Transverse colon (tissue), 4 donors: ENCODE data around the gene VTA1. TPM values are rescaled to one million over a fixed set of nuclear protein-coding genes. Genes with fewer than 3 reads are reported as not detected.
"Not testable (repeated sequence)": the region's sequence is repeated elsewhere in the genome, so short reads cannot be mapped to it uniquely, and the experiment has no call there.

Experiments
- DNase-seq: peaks from one replicate; pipeline ENCODE4 v3.0.0-alpha.2; 2019
- H3K27ac ChIP-seq, 4 donors: fragments of 200-600 bp; sonication (generic); 2 replicates each; pipeline ENCODE4 v1.5.1; 2016 to 2018; ENCODE audit warnings: inconsistent platforms in 4 of 4
- H3K27me3 ChIP-seq: fragments of 200-600 bp; sonication (generic); 2 replicates; pipeline ENCODE4 v1.5.1; 2017; ENCODE audit warnings: inconsistent platforms
- H3K36me3 ChIP-seq, 4 donors: fragments of 200-600 bp; sonication (generic); 2 replicates each; pipeline ENCODE4 v1.5.1; 2017 to 2019; ENCODE audit warnings: inconsistent platforms in 4 of 4
- H3K4me1 ChIP-seq, 4 donors: fragments of 200-600 bp; sonication (generic); 2 replicates each; pipeline ENCODE4 v1.5.1; 2017 to 2020; ENCODE audit warnings: inconsistent platforms in 4 of 4
- H3K4me3 ChIP-seq, 4 donors: fragments of 200-600 bp; sonication (generic); 1 replicate in 1 of 4; 2 replicates in 3 of 4; pipeline versions ENCODE4 v1.5.1 to v1.6.1; 2017 to 2019; ENCODE audit warnings: inconsistent platforms in 4 of 4
- H3K9me3 ChIP-seq, 2 donors: fragments of 200-600 bp; sonication (generic); 2 replicates each; pipeline ENCODE4 v1.5.1; 2017 to 2019; ENCODE audit warnings: inconsistent platforms in 2 of 2
- CTCF ChIP-seq, 5 experiments: fragments of 200-600 bp in 3 of 5; fragments of 450-650 bp in 2 of 5; sonication (generic) in 3 of 5; IDR thresholded peaks; 1 replicate in 2 of 5; 2 replicates in 3 of 5; pipeline ENCODE4 v1.5.1; 2016 to 2017; ENCODE audit warnings: antibody characterized with exemption in 5 of 5, inconsistent platforms in 3 of 5, mild to moderate bottlenecking in 2 of 5, moderate library complexity in 1 of 5
- EP300 ChIP-seq: sonication (generic); formaldehyde crosslinking; IDR thresholded peaks from one replicate; pipeline ENCODE4 v1.6.1; 2017; ENCODE audit warnings: antibody characterized with exemption, low read depth
- POLR2A ChIP-seq: fragments of 450-650 bp; IDR thresholded peaks from one replicate; pipeline ENCODE4 v1.6.1; 2016; ENCODE audit warnings: antibody characterized with exemption, mild to moderate bottlenecking, moderate library complexity
- POLR2AphosphoS5 ChIP-seq, 3 donors: sonication (generic); formaldehyde crosslinking; IDR thresholded peaks; one replicate each; pipeline ENCODE4 v1.6.1; 2016; ENCODE audit warnings: antibody characterized with exemption in 3 of 3
- WGBS, 2 donors: methylation state at CpG; one replicate each; pipeline ENCODE4 v1.1.5; 2018; ENCODE audit warnings: low coverage in 1 of 2; 5-methylcytosine and 5-hydroxymethylcytosine counted together
- in situ Hi-C, 4 donors: fragments of 200-750 bp; cut with MboI; loops; one replicate each; pipeline versions ENCODE4 v1.15.0 to v1.15.1; 2017; ENCODE audit warnings: low sequenced_read_pairs in 3 of 4, low pct_ligation_motif_present in 1 of 4, low pct_unique_long_range_greater_than_20kb in 1 of 4
- intact Hi-C: fragments of 100-400 bp; cut with DNase I; formaldehyde crosslinking; loops from one replicate; pipeline ENCODE4 v1.15.1; 2023; ENCODE audit warnings: low total_unique reads
- total RNA-seq, 4 donors: library from RNA; depleted of rRNA; stranded (reverse); fragments of >200 nt; gene quantifications; one replicate each; pipeline ENCODE4 v1.1.0, GENCODE V29; 2016

Gene VTA1
- total RNA-seq, 4 donors from 2014 or later, result 10.5 to 52.6 (median 37.2) TPM

- TF ChIP-seq EP300 (no peak), CTCF (IDR thresholded peaks at IDR 0.05) (no peak), POLR2AphosphoS5 (IDR thresholded peaks at IDR 0.05) (no peak), POLR2A (no peak)
- H3K36me3 ChIP-seq, result peaks cover 0 to 8% (median 0%) of the 10 kb centered on the region in 4 donors
- H3K4me3 ChIP-seq, result no peak overlapping the region
- no peaks in the 10 kb centered on the region for H3K9me3 ChIP-seq
- intact Hi-C loops, result no loop called here
- no peaks in the 10 kb centered on the region for H3K4me1 ChIP-seq
- no peak for DNase-seq
- no peaks in the 10 kb centered on the region for H3K27me3 ChIP-seq
- H3K27ac ChIP-seq, result no peak overlapping the region
- in situ Hi-C loops, result no loop called here
- 75 to 84% methylated on average over 8 of the region's 8 CpGs for WGBS, 2 donors
These were observed 76.9 kb downstream of the VTA1 start for GRCh38 chr6:142223938-142224337.

GRCh38 chr6:142225115-142225514 is 78.1 kb downstream of the VTA1 start:
- Histone ChIP-seq H3K36me3 (no peaks in the 10 kb centered on the region), H3K4me3 (no peak overlapping the region), H3K27ac (no peak overlapping the region), H3K4me1 (no peaks in the 10 kb centered on the region), H3K9me3 (no peaks in the 10 kb centered on the region), H3K27me3 (no peaks in the 10 kb centered on the region)
- no peak for TF ChIP-seq POLR2A
- TF ChIP-seq EP300, result no peak
- no peak for TF ChIP-seq POLR2AphosphoS5 (IDR thresholded peaks at IDR 0.05)
- no peak for TF ChIP-seq CTCF (IDR thresholded peaks at IDR 0.05)
- in situ Hi-C loops (no loop called here), intact Hi-C loops (no loop called here)
- no peak for DNase-seq
- 80 to 84% methylated on average over 4 of the region's 4 CpGs for WGBS, 2 donors

- no peaks in the 10 kb centered on the region for H3K4me1 ChIP-seq
- intact Hi-C loops, result no loop called here
- WGBS, 2 donors, result 57 to 68% methylated on average over 5 of the region's 5 CpGs
- no peaks in the 10 kb centered on the region for H3K36me3 ChIP-seq
- TF ChIP-seq POLR2A (no peak), POLR2AphosphoS5 (IDR thresholded peaks at IDR 0.05) (no peak), EP300 (no peak), CTCF (IDR thresholded peaks at IDR 0.05) (no peak)
- no peak overlapping the region for H3K4me3 ChIP-seq
- no peaks in the 10 kb centered on the region for H3K27me3 ChIP-seq
- H3K27ac ChIP-seq, result no peak overlapping the region
- in situ Hi-C loops, result no loop called here
- DNase-seq, result no peak
- no peaks in the 10 kb centered on the region for H3K9me3 ChIP-seq
These were observed 78.5 kb downstream of the VTA1 start for GRCh38 chr6:142225552-142225951.

- Histone ChIP-seq H3K4me1 (no peaks in the 10 kb centered on the region), H3K4me3 (no peak overlapping the region), H3K27ac (no peak overlapping the region), H3K9me3 (no peaks in the 10 kb centered on the region), H3K27me3 (no peaks in the 10 kb centered on the region), H3K36me3 (no peaks in the 10 kb centered on the region)
- in situ Hi-C loops, result no loop called here
- 89 to 93% methylated on average over 4 of the region's 4 CpGs for WGBS, 2 donors
- DNase-seq, result no peak
- intact Hi-C loops, result no loop called here
- TF ChIP-seq POLR2AphosphoS5 (IDR thresholded peaks at IDR 0.05), result no peak
- no peak for TF ChIP-seq CTCF (IDR thresholded peaks at IDR 0.05)
- no peak for TF ChIP-seq EP300
- no peak for TF ChIP-seq POLR2A
These were observed 79.7 kb downstream of the VTA1 start for GRCh38 chr6:142226731-142227130.

- intact Hi-C loops, result not testable (repeated sequence)
- WGBS, 2 donors, result 94 to 96% methylated on average over 6 of the region's 6 CpGs
These were observed 82.6 kb downstream of the VTA1 start for GRCh38 chr6:142229518-142230270.

More at GRCh38 chr6:142229518-142230270, 82.6 kb downstream of the VTA1 start:
- H3K9me3 ChIP-seq, H3K4me3 ChIP-seq, H3K36me3 ChIP-seq, H3K27me3 ChIP-seq, H3K4me1 ChIP-seq, in situ Hi-C loops, H3K27ac ChIP-seq, DNase-seq: not testable (repeated sequence)
